Superior temporal gyrus (tissue), 1 donor: ENCODE results near the gene KCTD21.

Source experiments
- DNase-seq: peaks from one replicate; pipeline ENCODE4 v3.0.0-alpha.2; 2016; ENCODE audit errors: extremely low spot score

KCTD21 gene

DNA sequence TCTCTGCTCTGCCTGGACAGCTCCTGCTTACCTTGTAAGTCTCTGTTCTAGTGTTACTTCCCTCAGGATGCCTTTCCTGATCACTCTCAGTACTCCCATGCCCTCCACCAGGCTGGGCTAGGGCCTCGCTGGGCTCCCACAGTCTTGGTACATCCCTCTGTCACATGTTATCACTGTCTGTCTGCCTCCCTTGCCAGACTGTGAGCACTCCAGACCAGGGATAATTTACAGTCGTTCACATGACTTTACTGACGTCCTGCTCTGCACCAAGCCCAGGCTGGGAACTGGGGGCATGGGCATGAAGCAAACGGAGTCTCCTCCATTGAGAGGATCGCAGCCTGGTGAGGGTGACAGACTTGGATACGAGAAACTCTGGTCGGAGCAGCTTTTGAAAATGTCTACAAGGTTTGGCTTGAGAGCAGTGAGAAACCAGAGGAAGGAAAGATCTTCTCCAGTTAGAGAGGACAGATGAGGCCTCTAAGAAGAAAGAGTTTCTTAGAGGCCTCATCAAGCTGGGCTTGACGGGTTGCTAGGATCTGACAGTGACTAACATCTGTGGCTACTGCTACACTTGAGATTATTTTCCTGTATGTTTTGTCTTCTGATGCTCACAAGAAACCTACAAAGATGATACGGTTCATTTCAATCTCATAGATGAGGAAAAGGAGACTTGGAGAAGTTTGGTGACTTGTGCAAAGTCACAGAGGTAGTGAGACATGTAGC is 12.8 kb upstream of the KCTD21 start:
- DNase-seq, result no peak

DNA sequence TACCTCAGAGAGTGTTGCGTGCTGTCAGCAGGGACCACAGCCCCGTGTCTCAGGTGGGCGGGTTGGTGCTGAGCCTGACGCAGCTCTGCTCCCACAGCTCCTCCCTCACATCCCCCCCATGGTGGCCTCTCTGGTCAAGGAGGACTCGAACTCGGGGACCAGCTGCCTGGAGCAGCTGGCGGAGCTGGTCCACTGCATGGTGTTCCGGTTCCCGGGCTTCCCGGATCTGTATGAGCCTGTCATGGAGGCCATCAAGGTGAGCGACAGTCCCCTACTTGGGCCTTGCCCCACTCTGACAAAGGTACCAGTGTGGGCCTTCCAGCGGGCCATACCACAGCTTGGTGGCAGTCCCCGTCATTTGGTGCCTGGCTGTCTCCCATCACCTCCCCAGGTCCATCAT is 12.1 kb upstream of the KCTD21 start:
- DNase-seq, result no peak

GRCh38 chr11:78200061-78200460 is 11.6 kb upstream of the KCTD21 start:
- no peak for DNase-seq

- no peak for DNase-seq
Observed at GRCh38 chr11:78199653-78200015, 11.2 kb upstream of the KCTD21 start.

GRCh38 chr11:78199015-78199652 is 10.7 kb upstream of the KCTD21 start:
- DNase-seq, result no peak

GRCh38 chr11:78197816-78198215 is 9.4 kb upstream of the KCTD21 start:
- no peak for DNase-seq

- no peak for DNase-seq
Observed at GRCh38 chr11:78196661-78197091, 8.2 kb upstream of the KCTD21 start.

- DNase-seq, result no peak
Observed at GRCh38 chr11:78195917-78196560, 7.6 kb upstream of the KCTD21 start.

- no peak for DNase-seq
Observed at GRCh38 chr11:78194490-78194889, 6.1 kb upstream of the KCTD21 start.

DNA sequence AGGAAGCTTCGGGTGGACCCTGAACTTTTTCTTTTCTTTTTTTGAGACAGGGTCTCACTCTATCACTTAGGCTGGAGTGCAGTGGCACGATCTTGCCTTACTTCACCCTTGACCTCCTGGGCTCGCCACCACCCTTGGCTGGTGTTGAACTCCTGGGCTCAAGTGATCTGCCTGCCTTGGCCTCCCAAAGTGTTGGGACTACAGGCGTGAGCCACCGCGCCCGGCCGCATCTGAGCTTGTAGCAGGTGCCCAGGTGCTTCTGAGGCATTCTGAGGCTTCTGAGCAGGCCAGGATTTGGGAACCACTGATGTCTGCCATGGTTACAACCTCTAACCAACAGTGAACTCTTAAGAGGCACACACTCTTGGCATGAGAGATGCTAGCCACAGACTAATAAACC is 5.4 kb upstream of the KCTD21 start:
- no peak for DNase-seq

DNA sequence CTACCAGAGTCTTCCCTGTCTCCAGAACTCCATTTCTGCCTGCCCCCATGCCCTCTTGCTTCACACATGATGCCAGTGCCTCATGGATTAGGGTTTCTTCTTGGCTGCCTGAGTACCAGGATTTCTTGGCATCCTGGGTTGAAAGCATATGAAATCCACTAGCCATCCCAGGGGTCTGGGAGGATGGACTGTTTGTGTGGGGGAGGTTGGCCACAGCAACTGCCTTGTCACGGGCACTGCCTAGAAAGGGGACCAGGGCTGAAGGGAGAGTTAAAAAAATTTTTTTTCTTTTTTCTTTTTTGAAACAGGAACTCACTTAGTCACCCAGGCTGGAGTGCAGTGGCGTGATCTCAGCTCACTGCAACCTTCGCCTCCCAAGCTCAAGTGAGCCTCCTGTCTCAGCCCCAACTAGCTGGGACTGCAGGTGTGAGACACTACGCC is 4.5 kb upstream of the KCTD21 start:
- no peak for DNase-seq

DNA sequence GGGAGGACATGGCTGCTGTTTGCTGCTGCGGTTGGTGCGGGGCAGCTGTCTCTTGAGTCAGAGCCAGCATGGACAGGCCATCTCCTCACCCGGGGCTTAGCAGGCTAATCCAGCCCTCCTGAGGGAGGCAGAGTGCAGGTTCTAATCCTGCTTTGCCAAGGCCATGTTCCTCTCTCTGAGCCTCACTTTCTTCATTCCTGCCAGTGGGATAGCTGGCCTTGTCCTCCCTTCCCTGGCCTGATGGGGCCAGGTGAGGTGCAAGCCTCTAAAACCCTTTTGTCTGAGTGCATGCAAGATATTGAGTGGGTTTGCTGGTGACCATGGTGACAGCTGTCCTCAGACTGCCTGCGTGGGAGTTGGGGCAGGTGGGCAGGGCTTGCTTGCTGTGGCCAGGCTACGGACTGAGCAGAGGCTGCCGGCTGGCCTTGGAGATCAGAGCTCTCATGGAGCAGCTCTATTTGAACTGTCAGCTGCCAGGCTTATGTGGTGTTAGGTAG is 3.8 kb upstream of the KCTD21 start:
- no peak for DNase-seq

- DNase-seq, result no peak
Observed at GRCh38 chr11:78190871-78191538, 2.6 kb upstream of the KCTD21 start.

DNA sequence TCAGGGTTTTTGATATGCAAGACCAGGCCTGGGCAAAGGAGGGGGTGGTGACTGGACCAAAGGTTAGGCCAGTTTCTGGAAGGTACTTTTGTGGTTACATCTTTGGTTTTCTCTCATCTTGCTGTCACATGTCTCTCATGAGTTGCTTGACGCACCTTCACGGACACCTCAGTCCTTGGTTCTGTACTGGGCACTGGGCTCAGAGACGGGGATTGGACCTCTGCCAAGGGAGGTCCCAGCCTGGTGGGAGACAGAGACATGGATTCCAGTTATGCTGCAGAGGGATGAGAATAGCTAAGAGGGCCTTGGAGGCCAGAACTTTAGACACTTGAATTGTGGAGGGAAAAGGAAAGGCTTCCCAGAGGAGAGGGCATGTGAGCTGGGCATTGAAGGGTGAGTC is 1.9 kb upstream of the KCTD21 start:
- DNase-seq, result no peak

GRCh38 chr11:78189851-78190250 is 1.4 kb upstream of the KCTD21 start:
- no peak for DNase-seq

- no peak for DNase-seq
Observed at GRCh38 chr11:78189174-78189724, 823 bp upstream of the KCTD21 start.

DNA sequence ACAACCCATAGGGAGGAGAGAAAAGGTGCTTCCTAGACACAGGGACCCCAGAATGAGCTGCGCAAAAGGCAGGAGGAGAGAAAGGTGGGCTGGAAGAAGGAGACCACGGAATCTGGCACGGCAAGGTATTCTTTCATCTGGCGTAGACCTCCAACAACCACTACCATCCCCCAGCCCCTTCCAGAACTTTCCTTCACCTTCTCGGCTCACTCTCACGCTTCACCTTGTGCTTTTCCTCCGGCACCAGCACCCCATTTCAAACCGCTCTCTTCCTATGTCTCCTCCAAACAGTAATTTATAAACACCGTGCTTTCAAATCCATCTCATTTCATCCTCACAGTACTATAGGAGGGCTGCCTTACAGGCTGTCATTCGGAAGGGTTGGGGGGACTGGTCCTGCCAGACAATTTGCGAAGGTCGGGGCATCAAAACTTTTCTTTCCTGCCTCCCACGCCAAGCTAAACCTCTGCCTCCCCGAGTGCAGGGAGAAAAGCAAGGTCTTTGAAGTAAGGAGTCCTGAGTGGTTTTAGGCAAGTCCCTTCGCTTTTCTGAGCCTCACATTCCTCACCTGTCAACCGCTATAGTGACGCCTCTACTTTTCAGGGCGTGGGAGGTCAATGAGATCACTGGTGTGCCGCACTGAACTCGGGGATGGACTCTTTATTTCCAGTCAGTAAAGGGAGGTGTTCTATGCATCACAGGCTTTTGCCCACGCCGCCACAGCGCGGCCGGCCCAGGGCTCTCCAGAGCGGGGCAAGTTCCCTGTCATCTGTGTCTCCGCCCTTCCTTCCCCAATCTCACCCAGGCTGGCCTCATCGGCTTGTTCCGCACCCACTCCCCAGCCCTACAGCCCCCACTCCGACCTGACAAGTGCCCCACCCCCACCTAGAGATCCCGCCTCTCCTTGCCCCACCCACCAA is 800 bp downstream of the KCTD21 start:
- no peak for DNase-seq

GRCh38 chr11:78181185-78181584 is 7.2 kb downstream of the KCTD21 start:
- DNase-seq, result no peak

DNA sequence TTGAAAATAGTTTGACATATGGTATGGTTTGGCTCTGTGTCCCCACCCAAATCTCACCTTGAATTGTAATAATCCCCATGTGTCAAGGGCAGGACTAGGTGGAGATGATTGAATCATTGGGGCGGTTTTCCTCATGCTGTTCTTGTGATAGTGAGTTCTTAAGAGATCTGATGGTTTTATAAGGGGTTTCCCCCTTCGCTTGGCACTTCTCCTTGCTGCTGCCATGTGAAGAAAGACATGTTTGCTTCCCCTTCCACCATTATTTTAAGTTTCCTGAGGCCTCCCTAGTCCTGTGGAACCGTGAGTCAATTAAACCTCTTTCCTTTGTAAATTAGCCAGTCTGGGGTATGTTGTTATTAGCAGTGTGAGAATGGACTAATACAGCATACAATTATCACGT is 7.7 kb downstream of the KCTD21 start:
- DNase-seq, result no peak

DNA sequence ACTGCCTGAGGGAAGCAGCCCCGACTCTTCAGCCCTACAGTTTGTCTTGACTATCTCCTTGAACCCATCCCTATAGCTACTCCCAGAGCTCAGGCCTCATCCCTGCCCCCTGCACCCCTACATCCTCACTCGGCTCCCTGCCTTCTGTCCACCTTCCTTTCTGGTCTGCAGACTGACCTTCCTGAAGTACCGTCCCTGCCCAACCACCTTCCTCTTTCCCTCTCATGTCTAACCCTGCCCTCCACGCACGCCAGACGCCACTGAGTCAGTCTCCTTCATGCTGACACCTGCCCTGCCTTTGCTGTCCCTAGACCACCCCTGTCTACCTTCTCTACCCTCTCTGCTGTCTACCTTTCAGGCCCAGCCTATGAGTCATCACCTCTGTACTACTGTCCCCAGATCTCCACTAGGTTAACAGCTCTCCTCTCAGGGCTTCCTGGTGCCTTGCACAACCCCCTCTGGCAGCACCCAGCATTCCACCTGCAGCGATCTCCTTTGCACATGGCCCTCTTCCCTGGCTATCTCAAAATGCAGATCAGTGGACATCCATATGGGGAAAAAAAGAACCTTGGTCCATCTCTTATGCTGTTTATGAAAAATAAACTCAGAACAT is 8.9 kb downstream of the KCTD21 start:
- no peak for DNase-seq

DNA sequence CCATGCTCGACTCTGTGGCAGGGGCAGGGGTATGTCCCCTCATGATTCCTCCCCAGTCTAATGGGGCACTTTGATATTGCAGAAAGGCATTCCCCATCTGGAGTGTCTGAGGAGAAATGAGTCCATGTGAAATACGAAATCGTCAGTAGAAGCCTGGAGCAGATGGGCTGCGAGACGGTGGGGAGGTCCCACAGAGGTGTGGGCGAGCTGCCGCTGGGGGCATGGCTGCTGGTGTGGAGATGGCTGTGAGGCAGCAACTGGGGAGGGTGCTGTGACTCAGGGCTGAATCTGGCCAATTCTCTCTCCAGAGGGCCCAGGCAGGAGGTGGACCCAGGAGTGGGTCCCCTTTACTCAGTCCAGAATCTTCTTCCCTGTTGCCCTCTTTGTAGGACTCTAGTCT is 11.2 kb downstream of the KCTD21 start:
- no peak for DNase-seq
